Uterus (tissue), 2 donors: ENCODE results near the gene VWA8.
A peak's percentile ranks its signal among the peaks of the same experiment; 100 is the strongest.

Source experiments
- CTCF ChIP-seq, 4 experiments: fragments of 200-600 bp in 2 of 4; fragments of 450-650 bp in 2 of 4; sonication (generic) in 2 of 4; IDR thresholded peaks; one replicate each; pipeline ENCODE4 v1.5.1; 2016 to 2019; ENCODE audit warnings: antibody characterized with exemption in 4 of 4, mild to moderate bottlenecking in 2 of 4, moderate library complexity in 1 of 4
- POLR2A ChIP-seq, 2 donors: fragments of 450-650 bp; IDR thresholded peaks; one replicate each; pipeline ENCODE4 v1.6.1; 2016; ENCODE audit warnings: antibody characterized with exemption in 2 of 2, mild to moderate bottlenecking in 1 of 2, moderate library complexity in 1 of 2

- TF ChIP-seq POLR2A (IDR thresholded peaks at IDR 0.05) (no peak), CTCF (IDR thresholded peaks at IDR 0.05) (peak in 1 of 4 experiments; percentile 18)
Observed at GRCh38 chr13:41649659-41650058, 311.2 kb downstream of the VWA8 start.
